ENCODE data around the gene PCDHGA5.
"Not testable (repeated sequence)": the region's sequence is repeated elsewhere in the genome, so short reads cannot be mapped to it uniquely, and the experiment has no call there.

DNA sequence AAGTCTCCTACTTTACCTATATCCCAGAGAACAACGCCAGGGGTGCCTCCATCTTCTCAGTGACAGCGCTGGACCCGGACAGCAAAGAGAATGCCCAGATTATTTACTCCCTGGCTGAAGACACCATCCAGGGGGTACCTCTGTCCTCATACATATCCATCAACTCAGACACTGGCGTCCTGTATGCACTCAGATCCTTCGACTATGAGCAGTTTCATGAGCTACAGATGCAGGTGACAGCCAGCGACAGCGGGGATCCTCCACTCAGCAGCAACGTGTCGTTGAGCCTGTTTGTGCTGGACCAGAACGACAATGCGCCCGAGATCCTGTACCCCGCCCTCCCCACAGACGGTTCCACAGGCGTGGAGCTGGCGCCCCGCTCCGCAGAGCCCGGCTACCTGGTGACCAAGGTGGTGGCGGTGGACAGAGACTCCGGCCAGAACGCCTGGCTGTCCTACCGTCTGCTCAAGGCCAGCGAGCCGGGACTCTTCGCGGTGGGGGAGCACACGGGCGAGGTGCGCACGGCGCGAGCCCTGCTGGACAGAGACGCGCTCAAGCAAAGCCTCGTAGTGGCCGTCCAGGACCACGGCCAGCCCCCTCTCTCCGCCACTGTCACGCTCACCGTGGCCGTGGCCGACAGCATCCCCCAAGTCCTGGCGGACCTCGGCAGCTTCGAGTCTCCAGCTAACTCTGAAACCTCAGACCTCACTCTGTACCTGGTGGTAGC, 50.7 kb downstream of the PCDHGA5 start:
- not testable (repeated sequence) for TF ChIP-seq YY1 (IDR thresholded peaks at IDR 0.05; ENCODE audit: extremely low read depth, insufficient replicate concordance, low read depth, low read length); ZNF274 (IDR thresholded peaks at IDR 0.05; ENCODE audit: low read depth, low read length)
- TF ChIP-seq, protein P1, sequence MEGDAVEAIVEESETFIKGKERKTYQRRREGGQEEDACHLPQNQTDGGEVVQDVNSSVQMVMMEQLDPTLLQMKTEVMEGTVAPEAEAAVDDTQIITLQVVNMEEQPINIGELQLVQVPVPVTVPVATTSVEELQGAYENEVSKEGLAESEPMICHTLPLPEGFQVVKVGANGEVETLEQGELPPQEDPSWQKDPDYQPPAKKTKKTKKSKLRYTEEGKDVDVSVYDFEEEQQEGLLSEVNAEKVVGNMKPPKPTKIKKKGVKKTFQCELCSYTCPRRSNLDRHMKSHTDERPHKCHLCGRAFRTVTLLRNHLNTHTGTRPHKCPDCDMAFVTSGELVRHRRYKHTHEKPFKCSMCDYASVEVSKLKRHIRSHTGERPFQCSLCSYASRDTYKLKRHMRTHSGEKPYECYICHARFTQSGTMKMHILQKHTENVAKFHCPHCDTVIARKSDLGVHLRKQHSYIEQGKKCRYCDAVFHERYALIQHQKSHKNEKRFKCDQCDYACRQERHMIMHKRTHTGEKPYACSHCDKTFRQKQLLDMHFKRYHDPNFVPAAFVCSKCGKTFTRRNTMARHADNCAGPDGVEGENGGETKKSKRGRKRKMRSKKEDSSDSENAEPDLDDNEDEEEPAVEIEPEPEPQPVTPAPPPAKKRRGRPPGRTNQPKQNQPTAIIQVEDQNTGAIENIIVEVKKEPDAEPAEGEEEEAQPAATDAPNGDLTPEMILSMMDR (IDR thresholded peaks at IDR 0.05 in 2 of 3, conservative IDR thresholded peaks at IDR 0.05 in 1 of 3; ENCODE audit: borderline replicate concordance in 1 of 3, insufficient read depth in 1 of 3, low read depth in 2 of 3, low read length in 2 of 3), result not testable (repeated sequence)
